LNCaP clone FGC (cell line): ENCODE measurements around the gene ASTN2.

Experiments used
- DNase-seq: peaks from one replicate; pipeline ENCODE4 v3.0.0-alpha.2; 2011; ENCODE audit warnings: low read depth
- H3K4me3 ChIP-seq: 2 replicates; pipeline ENCODE4 v1.5.1; 2011; ENCODE audit warnings: mild to moderate bottlenecking, low read depth, low read length, control low read depth
- TF ChIP-seq, protein P1 (sequence below): IDR thresholded peaks from 2 replicates; pipeline ENCODE4 v1.5.1; 2012; ENCODE audit warnings: mild to moderate bottlenecking; ENCODE audit not compliant: control insufficient read depth, insufficient read depth; ENCODE audit errors: extremely low read depth

The ASTN2 gene

DNA sequence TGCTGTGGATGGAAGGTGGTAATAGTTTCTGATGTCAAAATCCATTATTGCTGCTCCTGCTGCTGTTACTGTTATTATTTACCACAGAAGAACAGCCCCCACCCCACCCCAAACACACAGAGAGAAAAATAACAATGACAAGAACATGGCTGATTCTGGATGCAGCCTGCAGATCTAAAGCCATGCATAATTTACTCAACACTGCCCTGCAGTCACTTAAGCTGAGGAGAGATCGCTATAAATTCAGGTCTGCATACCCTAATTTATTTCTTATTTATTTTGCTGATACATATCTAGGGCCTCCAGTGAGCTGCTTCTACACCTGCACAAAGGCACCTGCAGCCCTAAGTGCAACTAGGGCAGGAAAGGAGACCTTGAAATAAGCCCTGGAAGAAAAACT lies 595.7 kb downstream of the ASTN2 start:
- H3K4me3 ChIP-seq: no peak overlapping the region
- DNase-seq: no peak

DNA sequence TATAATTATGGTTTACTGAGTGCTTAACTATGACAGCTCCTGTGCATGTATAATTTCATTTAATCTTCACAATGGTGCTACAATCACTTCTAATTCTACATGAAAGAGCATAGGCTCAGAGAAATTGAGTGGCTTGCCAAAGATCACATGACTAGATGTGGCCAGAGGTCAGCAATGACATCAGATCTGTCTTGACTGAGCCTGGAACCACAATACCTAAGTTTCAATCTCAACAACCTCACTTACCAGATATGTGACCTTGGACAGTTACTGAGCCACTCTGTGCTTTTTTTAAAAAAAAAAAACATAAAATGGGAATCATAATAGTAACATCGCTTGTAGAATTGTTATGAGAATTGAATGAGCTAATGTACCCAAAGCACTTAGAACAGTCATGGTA lies 597.1 kb downstream of the ASTN2 start:
- TF ChIP-seq, protein P1, sequence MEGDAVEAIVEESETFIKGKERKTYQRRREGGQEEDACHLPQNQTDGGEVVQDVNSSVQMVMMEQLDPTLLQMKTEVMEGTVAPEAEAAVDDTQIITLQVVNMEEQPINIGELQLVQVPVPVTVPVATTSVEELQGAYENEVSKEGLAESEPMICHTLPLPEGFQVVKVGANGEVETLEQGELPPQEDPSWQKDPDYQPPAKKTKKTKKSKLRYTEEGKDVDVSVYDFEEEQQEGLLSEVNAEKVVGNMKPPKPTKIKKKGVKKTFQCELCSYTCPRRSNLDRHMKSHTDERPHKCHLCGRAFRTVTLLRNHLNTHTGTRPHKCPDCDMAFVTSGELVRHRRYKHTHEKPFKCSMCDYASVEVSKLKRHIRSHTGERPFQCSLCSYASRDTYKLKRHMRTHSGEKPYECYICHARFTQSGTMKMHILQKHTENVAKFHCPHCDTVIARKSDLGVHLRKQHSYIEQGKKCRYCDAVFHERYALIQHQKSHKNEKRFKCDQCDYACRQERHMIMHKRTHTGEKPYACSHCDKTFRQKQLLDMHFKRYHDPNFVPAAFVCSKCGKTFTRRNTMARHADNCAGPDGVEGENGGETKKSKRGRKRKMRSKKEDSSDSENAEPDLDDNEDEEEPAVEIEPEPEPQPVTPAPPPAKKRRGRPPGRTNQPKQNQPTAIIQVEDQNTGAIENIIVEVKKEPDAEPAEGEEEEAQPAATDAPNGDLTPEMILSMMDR: no peak
- no peak overlapping the region for H3K4me3 ChIP-seq
- DNase-seq: no peak

More for the DNA sequence above, 595.7 kb downstream of the ASTN2 start:
- TF ChIP-seq, protein P1: no peak

DNA sequence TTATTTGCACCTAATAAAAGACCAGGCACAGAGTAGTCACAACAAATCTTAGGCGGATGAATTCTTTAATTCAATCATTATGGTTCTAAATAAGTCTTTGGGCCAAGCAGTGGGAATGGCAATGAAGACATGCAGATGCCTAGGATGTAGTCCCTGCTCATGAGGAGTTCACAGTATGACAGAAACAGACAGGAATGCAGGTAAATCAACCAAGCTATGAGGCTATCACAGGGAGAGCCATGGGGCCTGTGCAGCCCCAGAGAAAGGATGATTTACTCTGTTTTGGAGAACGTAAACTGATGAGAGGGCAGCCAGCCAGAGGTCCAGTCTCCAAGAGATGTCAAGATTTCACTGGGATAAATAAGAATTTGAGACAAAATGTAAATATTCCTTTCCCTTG lies 598.4 kb downstream of the ASTN2 start:
- H3K4me3 ChIP-seq: no peak overlapping the region
- TF ChIP-seq, protein P1: no peak

DNA sequence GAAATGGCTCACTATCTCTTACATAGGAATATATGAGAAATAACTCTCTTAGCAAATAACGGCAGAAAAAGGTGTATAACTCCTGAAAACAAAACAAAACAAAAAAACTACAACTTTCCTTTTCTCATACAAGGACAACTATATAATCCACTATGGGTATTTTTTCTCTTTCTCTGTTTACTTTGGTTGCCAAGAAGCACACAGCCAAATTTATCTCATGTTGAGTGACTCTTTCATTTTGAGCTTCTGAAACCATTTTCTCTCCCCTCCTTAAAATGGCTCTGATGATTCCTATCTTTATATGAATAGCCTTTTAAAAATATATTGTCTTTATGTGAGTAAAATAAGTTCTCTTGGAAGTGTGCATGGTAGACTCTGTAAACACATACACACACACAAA lies 599.0 kb downstream of the ASTN2 start:
- TF ChIP-seq, protein P1: no peak
- DNase-seq: no peak
- no peak overlapping the region for H3K4me3 ChIP-seq

More for the DNA sequence above, 598.4 kb downstream of the ASTN2 start:
- DNase-seq: no peak

DNA sequence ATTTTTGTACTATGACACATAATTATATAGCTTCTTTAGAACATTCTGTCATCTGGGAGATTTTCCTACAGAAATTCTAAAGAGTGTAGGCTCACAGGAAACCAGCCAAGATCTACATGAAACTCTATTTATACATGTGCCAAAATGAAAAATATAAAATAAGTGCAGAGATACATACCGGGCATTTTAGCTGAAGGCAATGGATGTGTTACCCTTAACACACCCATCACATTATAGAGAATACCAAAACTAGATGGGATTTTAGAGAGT lies 601.9 kb downstream of the ASTN2 start:
- TF ChIP-seq, protein P1: no peak
- no peak overlapping the region for H3K4me3 ChIP-seq
- DNase-seq: no peak

DNA sequence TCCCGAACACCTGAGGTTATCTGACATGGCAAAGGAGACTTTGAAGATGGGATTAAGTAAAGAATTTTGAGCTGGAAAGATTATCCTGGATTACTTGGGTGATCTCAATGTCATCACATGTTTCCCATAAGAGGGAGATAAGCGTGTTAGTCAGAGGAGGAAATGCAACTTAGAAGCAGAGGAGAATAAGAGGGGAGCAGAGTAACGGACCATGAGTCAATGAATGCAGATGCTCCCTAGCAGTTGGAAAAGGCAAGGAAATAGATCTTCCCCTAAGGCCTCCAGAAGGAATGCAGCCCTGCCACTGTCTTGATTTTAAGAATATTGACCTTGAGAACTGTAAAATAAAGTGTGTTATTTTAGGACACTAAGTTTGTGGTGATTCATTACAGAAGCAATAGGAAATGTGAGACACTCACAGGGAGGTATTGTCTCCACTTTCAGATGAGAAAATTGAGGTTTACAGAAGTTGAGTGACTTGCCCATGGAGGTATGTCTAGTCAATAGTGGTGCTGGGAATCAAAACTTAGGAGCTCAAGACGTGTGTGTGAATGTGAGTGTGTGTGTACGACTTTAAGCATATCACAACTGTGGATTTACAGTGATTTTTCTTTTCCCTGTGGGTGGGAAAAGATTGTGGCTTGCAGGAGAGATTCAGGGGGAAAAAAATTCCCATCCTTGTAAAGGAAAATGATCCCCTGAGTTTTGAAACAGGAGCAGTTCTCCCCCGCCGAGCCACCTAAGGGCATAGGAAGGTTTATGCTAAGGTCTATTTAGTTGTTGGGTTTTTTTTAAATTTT lies 602.4 kb downstream of the ASTN2 start:
- TF ChIP-seq, protein P1: no peak
- H3K4me3 ChIP-seq: no peak overlapping the region
- DNase-seq: no peak

DNA sequence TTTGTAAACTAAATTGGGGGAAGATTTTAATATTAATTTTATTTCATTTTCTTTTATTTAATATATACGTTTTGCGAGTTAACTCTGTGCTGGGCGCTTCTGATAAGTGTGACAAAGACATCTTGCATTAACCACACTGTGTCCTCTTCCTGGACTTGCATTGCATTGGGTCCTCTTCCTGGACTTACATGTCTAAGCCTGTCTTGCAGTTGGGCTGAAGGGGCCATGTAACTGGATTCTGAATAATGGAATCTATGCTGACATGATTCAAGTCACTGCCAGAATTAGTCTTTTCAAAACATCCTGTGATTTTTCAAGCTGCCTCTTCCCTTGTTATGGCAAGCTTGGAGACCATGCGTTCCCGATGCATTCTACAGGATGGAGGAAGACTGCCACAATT lies 605.2 kb downstream of the ASTN2 start:
- TF ChIP-seq, protein P1: no peak
- DNase-seq: no peak
- no peak overlapping the region for H3K4me3 ChIP-seq
